ENCODE results near the gene C11orf21. TPM values are rescaled to one million over a fixed set of nuclear protein-coding genes. Genes with fewer than 3 reads are reported as not detected.

The C11orf21 gene
- total RNA-seq, 5 donors from 2014 or later (not counting 1 experiment from before 2014, with no cell fraction given): 62.3 to 133 (median 88.9) TPM

GRCh38 chr11:2267851-2268728 is 33.6 kb downstream of the C11orf21 start:
- ChIA-PET CTCF (no interaction called here), POLR2A (interaction anchor here in 1 of 2 donors (0.6 kb wide), 1 partner anchor 917 kb away, joined by 4 read pairs; no protein-coding TSS in a partner anchor)
- H3K4me1 Mint-ChIP-seq: peaks cover 28 to 35% (median 31%) of the 10 kb centered on the region in 3 donors
- Histone ChIP-seq H3K27me3 (replicated peaks in 1 of 2; ENCODE audit: control insufficient read depth in 2 of 2, extremely low read depth in 1 of 2, insufficient read depth in 2 of 2, low read length in 1 of 2) (peaks cover 0 to 55% of the 10 kb centered on the region in 2 experiments), H3K36me3 (ENCODE audit: control insufficient read depth in 2 of 2, extremely low read depth in 1 of 2, insufficient read depth in 1 of 2, low read length in 1 of 2) (no peaks in the 10 kb centered on the region), H3K4me3 (ENCODE audit: control insufficient read depth in 1 of 2, extremely low read depth in 1 of 2, low read length in 1 of 2) (peak overlapping the region; percentile 12 to 15), H3K27ac (ENCODE audit: low read length) (no peak overlapping the region), H3K9me3 (no peaks in the 10 kb centered on the region), H3K4me1 (ENCODE audit: control insufficient read depth in 1 of 2, extremely low read depth in 1 of 2, insufficient read depth in 2 of 2, low read length in 2 of 2) (peaks cover 4 to 58% of the 10 kb centered on the region in 2 experiments)
- H3K4me3 Mint-ChIP-seq: peak overlapping the region; percentile 61 to 65 (median 64)
- no peaks in the 10 kb centered on the region for H3K36me3 Mint-ChIP-seq
- no peaks in the 10 kb centered on the region for H3K9me3 Mint-ChIP-seq
- H3K27me3 Mint-ChIP-seq: peaks cover 6 to 30% of the 10 kb centered on the region in 2 donors
- peak overlapping the region; percentile 5 to 22 for H3K27ac Mint-ChIP-seq
- no peak for ATAC-seq (replicated peaks in 1 of 4)
- 93% methylated on average over 10 of the region's 26 CpGs for WGBS (ENCODE audit: insufficient coverage)
- no peak for DNase-seq

DNA sequence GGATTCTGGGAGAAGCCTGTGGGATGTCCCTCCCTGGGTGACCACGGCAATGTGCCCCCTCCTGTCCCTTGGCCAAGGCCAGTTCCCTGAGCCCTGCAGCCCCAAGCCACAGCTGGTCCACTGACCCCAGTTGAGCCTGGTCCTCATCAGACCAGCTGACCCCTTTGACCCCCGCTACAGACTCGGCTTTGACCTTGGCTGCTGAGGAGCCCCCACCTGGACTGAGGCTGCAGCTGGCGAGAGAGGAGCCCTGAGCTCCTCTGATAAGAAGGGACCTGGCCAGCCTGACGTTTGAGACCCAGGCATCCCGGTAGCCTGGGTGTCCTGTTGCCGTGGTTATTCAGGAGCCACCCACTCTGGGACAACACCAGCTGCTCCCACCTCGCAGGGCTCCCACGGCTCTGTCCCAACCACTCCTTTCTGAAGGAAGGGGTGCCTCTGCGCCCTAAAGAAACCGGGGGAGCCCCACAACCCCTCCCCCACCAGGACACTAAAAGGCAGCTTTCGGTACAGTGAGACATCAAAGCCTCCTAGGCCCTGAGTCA is 34.3 kb downstream of the C11orf21 start:
- DNase-seq (no peak), ATAC-seq (replicated peaks in 1 of 4) (no peak)
- peaks cover 28 to 34% (median 31%) of the 10 kb centered on the region in 3 donors for H3K4me1 Mint-ChIP-seq
- H3K4me3 Mint-ChIP-seq: peak overlapping the region in 1 of 3 donors; percentile 64
- peaks cover 0 to 48% of the 10 kb centered on the region in 2 experiments for H3K27me3 ChIP-seq (replicated peaks in 1 of 2; ENCODE audit: control insufficient read depth in 2 of 2, extremely low read depth in 1 of 2, insufficient read depth in 2 of 2, low read length in 1 of 2)
- H3K9me3 Mint-ChIP-seq: no peaks in the 10 kb centered on the region
- POLR2A ChIA-PET: no interaction called here
- no peaks in the 10 kb centered on the region for H3K9me3 ChIP-seq
- no peak overlapping the region for H3K27ac ChIP-seq (ENCODE audit: low read length)
- H3K27ac Mint-ChIP-seq: no peak overlapping the region
- 94% methylated on average over 9 of the region's 12 CpGs for WGBS (ENCODE audit: insufficient coverage)
- no peaks in the 10 kb centered on the region for H3K36me3 ChIP-seq (ENCODE audit: control insufficient read depth in 2 of 2, extremely low read depth in 1 of 2, insufficient read depth in 1 of 2, low read length in 1 of 2)
- H3K4me3 ChIP-seq (ENCODE audit: control insufficient read depth in 1 of 2, extremely low read depth in 1 of 2, low read length in 1 of 2): no peak overlapping the region
- peaks cover 3 to 23% of the 10 kb centered on the region in 2 donors for H3K27me3 Mint-ChIP-seq
- no peaks in the 10 kb centered on the region for H3K36me3 Mint-ChIP-seq
- CTCF ChIA-PET: no interaction called here
- peaks cover 4 to 58% of the 10 kb centered on the region in 2 experiments for H3K4me1 ChIP-seq (ENCODE audit: control insufficient read depth in 1 of 2, extremely low read depth in 1 of 2, insufficient read depth in 2 of 2, low read length in 2 of 2)

- Histone ChIP-seq H3K9me3 (no peaks in the 10 kb centered on the region), H3K36me3 (ENCODE audit: control insufficient read depth in 2 of 2, extremely low read depth in 1 of 2, insufficient read depth in 1 of 2, low read length in 1 of 2) (no peaks in the 10 kb centered on the region), H3K27me3 (replicated peaks in 1 of 2; ENCODE audit: control insufficient read depth in 2 of 2, extremely low read depth in 1 of 2, insufficient read depth in 2 of 2, low read length in 1 of 2) (peaks cover 0 to 42% of the 10 kb centered on the region in 2 experiments), H3K4me1 (ENCODE audit: control insufficient read depth in 1 of 2, extremely low read depth in 1 of 2, insufficient read depth in 2 of 2, low read length in 2 of 2) (peaks cover 4 to 58% of the 10 kb centered on the region in 2 experiments), H3K4me3 (ENCODE audit: control insufficient read depth in 1 of 2, extremely low read depth in 1 of 2, low read length in 1 of 2) (no peak overlapping the region), H3K27ac (ENCODE audit: low read length) (no peak overlapping the region)
- peak in 3 of 35 experiments; percentile 5 to 23 (median 21) for DNase-seq
- peak overlapping the region in 1 of 2 donors; percentile 73 for H3K27ac Mint-ChIP-seq
- POLR2A ChIA-PET: no interaction called here
- H3K27me3 Mint-ChIP-seq: peaks cover 3 to 20% of the 10 kb centered on the region in 2 donors
- CTCF ChIA-PET: no interaction called here
- no peak for ATAC-seq (replicated peaks in 1 of 4)
- WGBS (ENCODE audit: insufficient coverage): 89% methylated on average over 20 of the region's 26 CpGs
- H3K4me1 Mint-ChIP-seq: peaks cover 28 to 33% (median 31%) of the 10 kb centered on the region in 3 donors
- H3K9me3 Mint-ChIP-seq: no peaks in the 10 kb centered on the region
- no peaks in the 10 kb centered on the region for H3K36me3 Mint-ChIP-seq
- H3K4me3 Mint-ChIP-seq: peak overlapping the region in 1 of 3 donors; percentile 73
Observed at GRCh38 chr11:2266586-2267305, 35.0 kb downstream of the C11orf21 start.

- H3K9me3 ChIP-seq: no peaks in the 10 kb centered on the region
- H3K27me3 ChIP-seq (replicated peaks in 1 of 2; ENCODE audit: control insufficient read depth in 2 of 2, extremely low read depth in 1 of 2, insufficient read depth in 2 of 2, low read length in 1 of 2): peaks cover 0 to 36% of the 10 kb centered on the region in 2 experiments
- peak overlapping the region; percentile 50 to 73 for H3K27ac Mint-ChIP-seq
- no peaks in the 10 kb centered on the region for H3K36me3 Mint-ChIP-seq
- peaks cover 28 to 30% (median 29%) of the 10 kb centered on the region in 3 donors for H3K4me1 Mint-ChIP-seq
- DNase-seq: peak in 2 of 35 experiments; percentile 6 to 30
- no peak overlapping the region for H3K4me3 ChIP-seq (ENCODE audit: control insufficient read depth in 1 of 2, extremely low read depth in 1 of 2, low read length in 1 of 2)
- peaks cover 4 to 52% of the 10 kb centered on the region in 2 experiments for H3K4me1 ChIP-seq (ENCODE audit: control insufficient read depth in 1 of 2, extremely low read depth in 1 of 2, insufficient read depth in 2 of 2, low read length in 2 of 2)
- no peaks in the 10 kb centered on the region for H3K9me3 Mint-ChIP-seq
- POLR2A ChIA-PET: no interaction called here
- no peak for ATAC-seq (replicated peaks in 1 of 4)
- 42% methylated on average over 22 of the region's 24 CpGs for WGBS (ENCODE audit: insufficient coverage)
- peak overlapping the region; percentile 25 to 73 (median 37) for H3K4me3 Mint-ChIP-seq
- peaks cover 0 to 17% of the 10 kb centered on the region in 2 donors for H3K27me3 Mint-ChIP-seq
- H3K27ac ChIP-seq (ENCODE audit: low read length): peak overlapping the region; percentile 30
- H3K36me3 ChIP-seq (ENCODE audit: control insufficient read depth in 2 of 2, extremely low read depth in 1 of 2, insufficient read depth in 1 of 2, low read length in 1 of 2): no peaks in the 10 kb centered on the region
- CTCF ChIA-PET: no interaction called here
Observed at GRCh38 chr11:2265854-2266585, 35.7 kb downstream of the C11orf21 start.

- DNase-seq (peak in 2 of 35 experiments; percentile 30 to 34), ATAC-seq (replicated peaks in 1 of 4) (peak in 1 of 4 experiments; percentile 36)
- POLR2A ChIA-PET: no interaction called here
- WGBS (ENCODE audit: insufficient coverage): 28% methylated on average over 2 of the region's 2 CpGs
- no peaks in the 10 kb centered on the region for H3K9me3 ChIP-seq
- Mint-ChIP-seq H3K36me3 (no peaks in the 10 kb centered on the region), H3K9me3 (no peaks in the 10 kb centered on the region), H3K27ac (peak overlapping the region; percentile 50 to 73), H3K27me3 (peaks cover 0 to 13% of the 10 kb centered on the region in 2 donors), H3K4me1 (peaks cover 26 to 28% (median 27%) of the 10 kb centered on the region in 3 donors), H3K4me3 (peak overlapping the region; percentile 25 to 73 (median 37))
- H3K4me1 ChIP-seq (ENCODE audit: control insufficient read depth in 1 of 2, extremely low read depth in 1 of 2, insufficient read depth in 2 of 2, low read length in 2 of 2): peaks cover 4 to 46% of the 10 kb centered on the region in 2 experiments
- CTCF ChIA-PET: no interaction called here
- peak overlapping the region; percentile 30 for H3K27ac ChIP-seq (ENCODE audit: low read length)
- H3K36me3 ChIP-seq (ENCODE audit: control insufficient read depth in 2 of 2, extremely low read depth in 1 of 2, insufficient read depth in 1 of 2, low read length in 1 of 2): no peaks in the 10 kb centered on the region
- H3K4me3 ChIP-seq (ENCODE audit: control insufficient read depth in 1 of 2, extremely low read depth in 1 of 2, low read length in 1 of 2): no peak overlapping the region
- peaks cover 0 to 33% of the 10 kb centered on the region in 2 experiments for H3K27me3 ChIP-seq (replicated peaks in 1 of 2; ENCODE audit: control insufficient read depth in 2 of 2, extremely low read depth in 1 of 2, insufficient read depth in 2 of 2, low read length in 1 of 2)
Observed at GRCh38 chr11:2265396-2265795, 36.3 kb downstream of the C11orf21 start.

All from T-cell (primary cell).